ENCODE measurements around the gene DAGLA. TPM values are rescaled to one million over a fixed set of nuclear protein-coding genes. Genes with fewer than 3 reads are reported as not detected.

The DAGLA gene
- total and polyA plus RNA-seq, 2 experiments from 2014 or later, result 2.1 to 6.3 TPM

GRCh38 chr11:61795459-61795858 lies 115.3 kb downstream of the DAGLA start:
- peaks cover 11% of the 10 kb centered on the region for H3K4me1 ChIP-seq (ENCODE audit: low read depth)
- DNase-seq (ENCODE audit: low read depth in 1 of 2, low spot score in 1 of 2), result no peak
- no peaks in the 10 kb centered on the region for H3K27me3 ChIP-seq
- H3K4me3 ChIP-seq, result no peak overlapping the region
- no peak for TF ChIP-seq CTCF (IDR thresholded peaks at IDR 0.05; ENCODE audit: low read depth, low read length)
- H3K36me3 ChIP-seq, result no peaks in the 10 kb centered on the region
- H3K27ac ChIP-seq, result no peak overlapping the region
- no peaks in the 10 kb centered on the region for H3K9me3 ChIP-seq (ENCODE audit: low read depth)

- peaks cover 11% of the 10 kb centered on the region for H3K4me1 ChIP-seq (ENCODE audit: low read depth)
- no peak overlapping the region for H3K27ac ChIP-seq
- H3K4me3 ChIP-seq, result no peak overlapping the region
- no peaks in the 10 kb centered on the region for H3K27me3 ChIP-seq
- no peak for DNase-seq (ENCODE audit: low read depth in 1 of 2, low spot score in 1 of 2)
- H3K9me3 ChIP-seq (ENCODE audit: low read depth), result no peaks in the 10 kb centered on the region
- no peaks in the 10 kb centered on the region for H3K36me3 ChIP-seq
- no peak for TF ChIP-seq CTCF (IDR thresholded peaks at IDR 0.05; ENCODE audit: low read depth, low read length)
These were observed 115.8 kb downstream of the DAGLA start for GRCh38 chr11:61795876-61796526.

Other genes with a start within 250 kb of the DAGLA start
- gene LRRC10B, start 171.6 kb upstream of the DAGLA start, total RNA-seq, result 0.60 and 0.74 TPM in 2 replicates
- gene LRRC10B, start 171.6 kb upstream of the DAGLA start, polyA plus RNA-seq, result 0.62 and 0.65 TPM in 2 replicates
- 8.7 and 12.1 TPM in 2 replicates for gene SYT7, start 99.3 kb upstream of the DAGLA start, total RNA-seq
- 6.3 and 7.5 TPM in 2 replicates for gene SYT7, start 99.3 kb upstream of the DAGLA start, polyA plus RNA-seq
- gene MYRF, start 72.2 kb downstream of the DAGLA start, total RNA-seq, result 48.0 and 56.9 TPM in 2 replicates
- gene MYRF, start 72.2 kb downstream of the DAGLA start, polyA plus RNA-seq, result 29.3 and 41.2 TPM in 2 replicates
- gene TMEM258, start 112.2 kb downstream of the DAGLA start, total RNA-seq, result 29.3 and 35.3 TPM in 2 replicates
- 241 and 255 TPM in 2 replicates for gene TMEM258, start 112.2 kb downstream of the DAGLA start, polyA plus RNA-seq
- gene FEN1, start 112.5 kb downstream of the DAGLA start, total RNA-seq, result 13.5 and 30.7 TPM in 2 replicates
- gene FEN1, start 112.5 kb downstream of the DAGLA start, polyA plus RNA-seq, result 13.2 and 39.2 TPM in 2 replicates
- 114 and 164 TPM in 2 replicates for gene FADS1, start 136.6 kb downstream of the DAGLA start, total RNA-seq
- 183 and 249 TPM in 2 replicates for gene FADS1, start 136.6 kb downstream of the DAGLA start, polyA plus RNA-seq
- 103 and 239 TPM in 2 replicates for gene FADS2, start 147.9 kb downstream of the DAGLA start, total RNA-seq
- gene FADS2, start 147.9 kb downstream of the DAGLA start, polyA plus RNA-seq, result 129 and 262 TPM in 2 replicates
- 42.0 and 42.9 TPM in 2 replicates for gene FADS3, start 211.2 kb downstream of the DAGLA start, total RNA-seq
- gene FADS3, start 211.2 kb downstream of the DAGLA start, polyA plus RNA-seq, result 45.0 and 48.0 TPM in 2 replicates
- 6.7 and 11.6 TPM in 2 replicates for gene RAB3IL1, start 237.2 kb downstream of the DAGLA start, total RNA-seq
- 8.3 and 14.6 TPM in 2 replicates for gene RAB3IL1, start 237.2 kb downstream of the DAGLA start, polyA plus RNA-seq